CD4-positive, alpha-beta T cell treated with Interleukin-6 for 4 hours (primary cell): ENCODE measurements around the gene ARHGEF16.

ENCODE experiments used
- DNase-seq: peaks from one replicate; pipeline ENCODE4 v3.0.0-alpha.2; 2020; ENCODE audit warnings: mixed read lengths

Gene ARHGEF16

GRCh38 chr1:3453891-3454810 is at the start of gene ARHGEF16:
ARHGEF16 (plus strand) TSS chr1:3454665; CDS start chr1:3463085, 8,420 bp downstream.
- DNase-seq, result peak; percentile 53

- DNase-seq, result no peak
Observed at GRCh38 chr1:3404801-3405200, 49.7 kb upstream of the ARHGEF16 start.

DNA sequence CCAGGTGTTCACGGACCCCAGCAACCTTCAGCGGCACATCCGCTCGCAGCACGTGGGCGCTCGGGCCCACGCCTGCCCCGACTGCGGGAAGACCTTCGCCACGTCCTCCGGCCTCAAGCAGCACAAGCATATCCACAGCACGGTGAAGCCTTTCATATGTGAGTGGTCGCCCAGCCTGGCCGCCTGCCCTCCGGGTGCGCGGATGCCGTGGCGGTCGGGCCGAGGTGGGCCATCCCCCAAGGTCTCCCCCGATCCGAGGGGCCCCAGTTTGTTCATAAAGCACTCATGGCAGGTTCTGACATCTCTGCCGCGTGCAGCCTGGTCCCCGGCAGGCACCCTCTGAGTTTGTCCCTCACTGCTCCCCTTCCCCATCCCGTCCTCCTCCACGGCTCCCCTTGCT is 49.0 kb upstream of the ARHGEF16 start:
- DNase-seq, result no peak

GRCh38 chr1:3405974-3406867 is 48.2 kb upstream of the ARHGEF16 start:
- no peak for DNase-seq

- DNase-seq, result no peak
Observed at GRCh38 chr1:3407021-3407420, 47.4 kb upstream of the ARHGEF16 start.

DNA sequence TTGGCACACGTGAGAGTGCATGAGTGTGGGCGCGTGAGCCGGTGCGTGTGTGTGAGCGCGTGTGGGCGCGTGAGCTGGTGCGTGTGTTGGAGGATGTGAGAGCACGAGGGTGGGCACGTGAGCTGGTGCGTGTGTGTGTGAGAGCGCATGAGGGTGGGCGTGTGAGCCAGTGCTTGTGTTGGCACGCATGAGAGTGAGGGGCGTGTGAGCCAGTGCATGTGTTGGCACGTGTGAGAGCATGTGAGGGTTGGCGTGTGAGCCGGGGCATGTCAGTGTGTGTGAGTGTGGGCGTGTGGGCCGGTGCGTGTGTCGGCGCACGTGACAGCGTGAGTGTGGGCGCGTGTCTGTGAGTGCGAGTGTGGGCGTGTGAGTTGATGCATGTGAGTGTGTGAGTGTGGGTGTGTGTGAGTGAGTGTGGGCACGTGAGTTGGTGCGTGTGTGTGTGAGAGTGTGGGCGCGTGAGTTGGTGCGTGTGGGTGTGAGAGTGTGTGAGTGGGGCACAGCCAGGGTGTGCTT is 45.7 kb upstream of the ARHGEF16 start:
- no peak for DNase-seq

- DNase-seq, result no peak
Observed at GRCh38 chr1:3409366-3410141, 44.9 kb upstream of the ARHGEF16 start.

DNA sequence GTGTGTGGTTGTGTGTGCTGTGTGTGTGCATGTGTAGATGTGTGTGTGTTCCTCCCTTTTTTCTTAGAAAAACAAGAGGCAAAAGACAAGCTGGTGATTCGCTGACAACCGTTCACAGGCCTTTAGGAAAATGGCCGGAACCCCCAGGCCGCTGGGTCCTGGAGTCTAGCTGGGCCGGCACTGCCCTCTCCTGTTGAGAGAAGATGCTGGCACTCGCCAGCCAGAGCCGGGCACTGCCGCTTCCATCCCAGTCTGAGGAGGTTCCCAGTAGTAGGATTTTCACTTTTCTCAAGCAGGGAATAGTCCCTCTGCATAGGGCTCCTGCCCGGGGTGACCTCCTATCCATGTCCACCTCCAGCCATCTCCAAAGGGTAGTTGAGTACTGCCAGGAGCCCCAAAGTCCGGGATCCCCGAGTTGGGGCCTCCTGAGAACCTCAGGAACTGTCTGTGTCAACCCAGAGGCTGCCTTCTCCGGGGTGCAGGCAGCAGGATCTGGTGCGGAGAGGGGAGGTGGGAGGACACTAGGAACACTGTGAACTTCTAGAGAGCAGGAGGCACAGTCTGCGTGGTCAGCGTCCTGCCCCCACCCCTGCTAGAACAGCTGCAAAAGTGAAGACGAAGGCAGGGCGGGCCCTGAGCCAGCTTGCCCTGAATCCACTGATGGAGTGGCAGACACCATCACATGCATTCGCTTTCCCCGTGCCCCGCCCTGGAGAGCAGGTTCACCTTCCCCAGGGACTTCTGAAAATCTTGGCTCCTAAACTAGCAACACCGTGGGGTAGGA is 44.1 kb upstream of the ARHGEF16 start:
- no peak for DNase-seq

GRCh38 chr1:3411806-3412205 is 42.7 kb upstream of the ARHGEF16 start:
- DNase-seq, result no peak

DNA sequence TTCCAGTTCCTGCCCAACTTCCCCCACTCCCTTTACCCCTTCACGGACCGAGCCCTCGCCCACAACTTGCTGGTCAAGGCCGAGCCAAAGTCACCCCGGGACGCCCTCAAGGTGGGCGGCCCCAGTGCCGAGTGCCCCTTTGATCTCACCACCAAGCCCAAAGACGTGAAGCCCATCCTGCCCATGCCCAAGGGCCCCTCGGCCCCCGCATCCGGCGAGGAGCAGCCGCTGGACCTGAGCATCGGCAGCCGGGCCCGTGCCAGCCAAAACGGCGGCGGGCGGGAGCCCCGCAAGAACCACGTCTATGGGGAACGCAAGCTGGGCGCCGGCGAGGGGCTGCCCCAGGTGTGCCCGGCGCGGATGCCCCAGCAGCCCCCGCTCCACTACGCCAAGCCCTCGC is 42.1 kb upstream of the ARHGEF16 start:
- no peak for DNase-seq

GRCh38 chr1:3413975-3414710 is 40.3 kb upstream of the ARHGEF16 start:
- no peak for DNase-seq

GRCh38 chr1:3415260-3416090 is 39.0 kb upstream of the ARHGEF16 start:
- DNase-seq, result no peak

GRCh38 chr1:3417082-3417739 is 37.3 kb upstream of the ARHGEF16 start:
- DNase-seq, result no peak

DNA sequence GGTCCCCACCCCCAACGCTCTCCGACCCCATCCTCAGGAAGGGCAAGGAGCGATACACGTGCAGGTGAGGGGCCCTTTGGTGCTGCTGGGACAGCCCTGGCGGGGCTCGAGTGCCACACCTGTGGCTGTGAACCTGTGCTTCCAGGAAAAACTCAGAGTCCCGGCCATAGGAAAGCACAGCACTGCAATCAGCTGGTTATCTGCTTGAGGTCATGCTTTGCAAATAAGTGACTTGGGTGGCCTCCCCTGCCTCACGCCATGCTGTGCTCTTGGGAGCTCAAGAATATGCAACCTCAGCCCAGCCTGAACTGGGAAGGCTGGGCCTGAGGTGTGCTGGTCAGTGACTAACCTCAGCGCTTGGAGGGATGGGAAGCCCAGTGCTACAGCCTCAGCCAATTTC is 36.5 kb upstream of the ARHGEF16 start:
- DNase-seq, result no peak

DNA sequence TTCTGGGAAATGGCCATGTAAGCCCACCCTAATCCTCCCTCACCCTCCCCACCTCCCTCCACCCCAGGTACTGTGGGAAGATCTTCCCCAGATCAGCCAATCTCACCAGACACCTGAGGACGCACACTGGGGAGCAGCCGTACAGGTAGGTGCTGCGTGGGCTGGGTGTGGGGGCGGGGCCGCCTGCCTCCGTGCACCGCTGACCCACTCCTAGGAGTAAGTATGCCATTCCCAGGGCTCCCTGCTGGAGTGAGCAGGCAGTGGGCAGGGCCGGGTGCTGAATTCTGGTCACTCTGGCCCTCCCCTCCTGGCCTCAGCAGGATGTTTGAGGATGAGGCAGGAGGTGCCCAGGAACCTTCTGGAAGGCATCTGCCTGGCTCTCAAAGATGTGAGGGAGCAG is 35.9 kb upstream of the ARHGEF16 start:
- DNase-seq, result no peak

DNA sequence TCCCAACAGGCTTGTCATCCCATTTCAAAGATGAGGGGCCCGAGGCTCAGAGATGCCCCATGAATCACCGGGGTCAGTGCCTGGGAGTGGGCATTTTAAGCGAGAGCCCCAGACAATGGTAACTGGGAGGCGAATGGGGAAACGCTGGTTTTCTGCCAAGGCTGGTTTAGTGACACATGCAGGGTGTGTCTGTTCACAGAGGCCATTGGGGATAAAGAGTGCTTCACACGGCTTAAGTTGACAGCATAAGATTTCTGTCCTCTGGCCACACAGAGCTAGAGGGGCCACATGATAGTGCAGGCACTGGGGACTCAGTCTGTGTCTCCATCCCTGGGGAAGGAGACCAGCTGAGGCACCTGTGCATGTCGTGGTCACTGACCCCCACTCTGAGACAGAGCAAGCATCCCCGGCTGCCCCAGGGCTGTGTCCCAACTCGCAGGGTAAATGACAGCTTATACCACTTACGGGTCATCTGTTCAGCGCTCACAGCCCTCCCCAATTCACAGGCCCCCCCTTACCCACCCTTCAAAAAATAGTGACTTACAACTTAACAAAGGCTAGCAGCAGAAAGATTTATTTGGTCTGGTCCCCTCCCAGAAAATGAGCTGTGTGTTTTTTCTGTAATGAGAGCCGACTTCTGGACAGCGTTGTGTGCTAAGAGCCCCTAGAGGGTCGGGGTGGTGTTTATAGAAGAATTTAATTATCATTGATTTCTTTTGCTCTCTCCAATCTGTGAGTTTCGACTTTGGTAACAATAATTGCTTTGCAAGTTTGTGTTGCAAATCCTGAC is 34.9 kb upstream of the ARHGEF16 start:
- no peak for DNase-seq

DNA sequence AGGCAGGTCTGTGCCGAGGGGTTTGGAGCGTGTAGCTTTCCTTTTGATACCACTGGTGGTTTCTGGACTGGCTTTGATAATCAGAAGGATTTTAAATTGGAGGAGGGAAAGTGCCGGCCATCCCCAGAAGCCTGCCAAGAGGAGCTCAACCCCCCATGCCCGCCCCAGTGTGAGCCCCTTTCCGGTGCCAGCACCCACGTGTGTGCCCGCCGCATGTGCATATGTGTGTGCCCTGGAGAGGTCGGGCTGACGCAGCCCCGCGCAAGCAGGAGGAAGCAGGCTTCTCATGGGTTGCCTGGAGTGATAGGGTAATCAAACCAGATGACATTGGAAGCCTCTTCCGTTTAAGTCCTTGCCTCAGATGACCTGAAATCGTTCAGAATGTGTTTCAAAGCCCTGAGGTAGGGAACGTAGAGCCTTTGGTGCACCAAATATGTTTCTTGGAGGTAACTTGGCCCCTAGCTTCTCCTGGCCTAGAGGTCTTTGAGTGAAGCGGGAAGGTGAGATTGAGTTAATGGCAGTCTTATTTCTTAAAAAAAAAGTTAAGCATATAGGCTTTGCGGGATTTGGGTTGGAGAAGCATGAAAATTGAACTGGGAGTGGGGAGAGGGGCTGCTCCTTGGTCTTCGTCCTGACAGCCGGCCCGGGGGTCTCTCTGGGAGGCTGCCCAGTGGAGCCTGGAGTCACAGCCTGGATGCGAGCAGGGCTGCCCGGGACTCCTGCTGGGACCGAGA is 34.1 kb upstream of the ARHGEF16 start:
- no peak for DNase-seq

DNA sequence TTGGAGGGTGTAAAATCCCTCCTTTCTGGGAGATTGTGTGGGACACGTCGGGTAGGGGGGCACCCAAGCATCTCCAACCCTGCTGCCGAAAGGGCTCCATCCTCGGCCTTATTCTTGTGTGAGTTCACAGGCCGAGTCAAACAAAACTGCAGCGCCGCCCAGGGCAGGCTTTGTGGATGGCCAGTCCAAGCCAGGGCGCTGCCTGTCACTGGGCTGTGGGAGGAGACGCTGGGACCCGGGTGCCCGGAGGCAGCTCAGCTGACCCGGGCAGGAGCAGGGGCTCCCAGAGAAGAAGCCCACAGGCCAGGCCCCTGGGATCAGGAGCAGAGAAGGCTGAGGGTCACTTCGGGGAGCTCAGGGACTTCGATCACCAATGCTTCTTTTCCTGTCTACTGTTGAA is 31.8 kb upstream of the ARHGEF16 start:
- no peak for DNase-seq
